OCI-LY3 (cell line): ENCODE data around the gene ANKS1A.

ENCODE experiments used
- CTCF ChIP-seq: fragments of 200-600, 300-600 bp; sonication (generic); IDR thresholded peaks from 2 replicates; pipeline ENCODE4 v1.5.1; 2014; ENCODE audit warnings: antibody characterized with exemption, low read length, low read depth
- EZH2phosphoT487 ChIP-seq: fragments of 200-600 bp; shearing (Covaris generic); IDR thresholded peaks from 2 replicates; pipeline ENCODE4 v1.6.1; 2018; ENCODE audit warnings: antibody characterized with exemption, mixed run types, low read depth

- no peak for TF ChIP-seq CTCF
- no peak for TF ChIP-seq EZH2phosphoT487
These were observed 182.4 kb downstream of the ANKS1A start for GRCh38 chr6:35071347-35071994.
